ENCODE data around the gene BST2. TPM values are rescaled to one million over a fixed set of nuclear protein-coding genes. Genes with fewer than 3 reads are reported as not detected.

Gene BST2
- total and polyA plus RNA-seq, 9 of the 15 experiments (the other 6 are each of a cell fraction or from before 2014, with no cell fraction given): 11.2 to 232 (median 151) TPM

- no peak for TF ChIP-seq ZNF592 (IDR thresholded peaks at IDR 0.05)
- no peak for TF ChIP-seq ATF3 (IDR thresholded peaks at IDR 0.05)
- TF ChIP-seq ATF3 (CRISPR knock-in tag; conservative IDR thresholded peaks at IDR 0.05): no peak
- TF ChIP-seq GABPA (tag; conservative IDR thresholded peaks at IDR 0.05; ENCODE audit: low read depth): no peak
- TF ChIP-seq RFX5 (IDR thresholded peaks at IDR 0.05; ENCODE audit: low read depth, low read length): no peak
- no peak for TF ChIP-seq ZNF740 (CRISPR knock-in tag; IDR thresholded peaks at IDR 0.05)
- TF ChIP-seq ZNF740 (tag; IDR thresholded peaks at IDR 0.05): no peak
- TF ChIP-seq SMAD1 (IDR thresholded peaks at IDR 0.05; ENCODE audit: low read depth, low read length, partially characterized antibody): no peak
- TF ChIP-seq MEF2A (IDR thresholded peaks at IDR 0.05; ENCODE audit: control insufficient read depth, low read depth, low read length): no peak
- TF ChIP-seq PCBP2 (IDR thresholded peaks at IDR 0.05; ENCODE audit: low read depth, low read length, poor library complexity, severe bottlenecking): no peak
- TF ChIP-seq FOSL1 (tag; conservative IDR thresholded peaks at IDR 0.05): no peak
- TF ChIP-seq SP2 (IDR thresholded peaks at IDR 0.05; ENCODE audit: extremely low read depth, low read depth, low read length, poor library complexity, severe bottlenecking): no peak
Observed at GRCh38 chr19:17409990-17410389, 4.6 kb upstream of the BST2 start (continued).
